ENCODE results near the gene RANBP1.

GRCh38 chr22:20084547-20085413 lies 31.1 kb upstream of the RANBP1 start:
- no peak for TF ChIP-seq CTCF (IDR thresholded peaks at IDR 0.05)
- TF ChIP-seq POLR2A (IDR thresholded peaks at IDR 0.05): no peak
